Gastrocnemius medialis (tissue), 4 donors: ENCODE results near the gene SH3PXD2B.

Experiments used
- POLR2A ChIP-seq, 2 donors: fragments of 450-650 bp; IDR thresholded peaks; one replicate each; pipeline ENCODE4 v1.6.1; 2017; ENCODE audit warnings: antibody characterized with exemption in 2 of 2, mild to moderate bottlenecking in 2 of 2, moderate library complexity in 2 of 2
- TF ChIP-seq, protein P1 (sequence below), 5 experiments: fragments of 450-650 bp in 3 of 5; fragments of 200-600 bp in 2 of 5; sonication (generic) in 2 of 5; IDR thresholded peaks in 4 of 5; conservative IDR thresholded peaks in 1 of 5; 1 replicate in 4 of 5; 2 replicates in 1 of 5; pipeline ENCODE4 v1.5.1; 2016 to 2019; ENCODE audit warnings: antibody characterized with exemption in 5 of 5, mild to moderate bottlenecking in 3 of 5, moderate library complexity in 3 of 5

DNA sequence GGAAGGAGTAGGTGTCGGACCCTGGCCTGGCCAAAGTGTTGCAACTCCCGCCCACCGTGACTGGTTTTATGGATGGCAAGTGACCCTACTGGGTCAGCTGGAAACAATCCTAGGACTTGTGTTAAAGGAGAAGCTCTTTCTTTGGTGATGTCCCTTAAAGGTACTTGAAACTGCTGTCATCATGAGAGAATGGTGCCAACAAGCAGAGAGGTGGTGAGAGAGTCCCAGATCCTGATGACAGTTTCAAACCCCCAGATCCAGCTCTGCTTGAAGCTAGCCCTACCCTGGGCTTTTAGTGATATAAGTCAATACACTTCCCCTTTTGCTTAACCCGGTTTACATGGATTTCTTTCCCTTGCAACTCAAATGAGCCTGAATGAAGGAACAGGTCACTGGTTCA, 98.3 kb downstream of the SH3PXD2B start:
- TF ChIP-seq, protein P1, sequence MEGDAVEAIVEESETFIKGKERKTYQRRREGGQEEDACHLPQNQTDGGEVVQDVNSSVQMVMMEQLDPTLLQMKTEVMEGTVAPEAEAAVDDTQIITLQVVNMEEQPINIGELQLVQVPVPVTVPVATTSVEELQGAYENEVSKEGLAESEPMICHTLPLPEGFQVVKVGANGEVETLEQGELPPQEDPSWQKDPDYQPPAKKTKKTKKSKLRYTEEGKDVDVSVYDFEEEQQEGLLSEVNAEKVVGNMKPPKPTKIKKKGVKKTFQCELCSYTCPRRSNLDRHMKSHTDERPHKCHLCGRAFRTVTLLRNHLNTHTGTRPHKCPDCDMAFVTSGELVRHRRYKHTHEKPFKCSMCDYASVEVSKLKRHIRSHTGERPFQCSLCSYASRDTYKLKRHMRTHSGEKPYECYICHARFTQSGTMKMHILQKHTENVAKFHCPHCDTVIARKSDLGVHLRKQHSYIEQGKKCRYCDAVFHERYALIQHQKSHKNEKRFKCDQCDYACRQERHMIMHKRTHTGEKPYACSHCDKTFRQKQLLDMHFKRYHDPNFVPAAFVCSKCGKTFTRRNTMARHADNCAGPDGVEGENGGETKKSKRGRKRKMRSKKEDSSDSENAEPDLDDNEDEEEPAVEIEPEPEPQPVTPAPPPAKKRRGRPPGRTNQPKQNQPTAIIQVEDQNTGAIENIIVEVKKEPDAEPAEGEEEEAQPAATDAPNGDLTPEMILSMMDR (IDR thresholded peaks at IDR 0.05 in 4 of 5, conservative IDR thresholded peaks at IDR 0.05 in 1 of 5): no peak
- no peak for TF ChIP-seq POLR2A (IDR thresholded peaks at IDR 0.05)
